NCI-H146 treated with DMSO at 0.1 percent for 48 hours (cell line): ENCODE data around the gene ENOX1.

Experiments
- DNase-seq: peaks from one replicate; lab custom pipeline; 2025; ENCODE audit not compliant: unreplicated experiment; lab: John Stamatoyannopoulos, UW

Gene ENOX1

DNA sequence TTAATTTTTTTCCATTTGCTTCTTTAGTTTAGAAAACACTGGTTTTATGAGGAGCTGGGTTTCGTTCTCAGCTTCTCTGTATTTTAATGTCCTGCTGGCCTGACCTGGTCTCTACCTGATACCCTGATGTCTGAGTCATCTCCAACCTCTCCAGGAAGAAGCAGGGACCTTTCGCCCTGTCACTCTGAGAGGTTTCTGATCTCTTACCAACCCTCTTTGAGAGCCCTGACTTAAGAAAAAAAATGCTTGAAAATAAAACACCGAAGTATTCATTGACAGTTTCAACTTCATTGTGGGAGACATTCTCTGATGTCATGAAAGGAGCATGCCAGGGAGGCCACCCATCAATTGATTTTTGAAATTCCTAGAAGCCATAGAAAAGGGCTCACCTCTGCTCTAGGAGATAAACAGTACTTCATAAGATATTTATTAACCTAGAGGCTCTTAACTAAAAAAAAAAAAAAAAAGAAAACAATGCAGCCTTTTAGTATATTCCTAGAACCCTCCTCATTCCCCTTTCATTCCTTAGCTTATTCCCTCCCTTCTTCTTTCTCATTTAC is 234.8 kb downstream of the ENOX1 start:
- DNase-seq: no peak

GRCh38 chr13:43546816-43547215 is 240.0 kb downstream of the ENOX1 start:
- DNase-seq: no peak

- DNase-seq: no peak
Measured at GRCh38 chr13:43546251-43546650, 240.5 kb downstream of the ENOX1 start.

DNA sequence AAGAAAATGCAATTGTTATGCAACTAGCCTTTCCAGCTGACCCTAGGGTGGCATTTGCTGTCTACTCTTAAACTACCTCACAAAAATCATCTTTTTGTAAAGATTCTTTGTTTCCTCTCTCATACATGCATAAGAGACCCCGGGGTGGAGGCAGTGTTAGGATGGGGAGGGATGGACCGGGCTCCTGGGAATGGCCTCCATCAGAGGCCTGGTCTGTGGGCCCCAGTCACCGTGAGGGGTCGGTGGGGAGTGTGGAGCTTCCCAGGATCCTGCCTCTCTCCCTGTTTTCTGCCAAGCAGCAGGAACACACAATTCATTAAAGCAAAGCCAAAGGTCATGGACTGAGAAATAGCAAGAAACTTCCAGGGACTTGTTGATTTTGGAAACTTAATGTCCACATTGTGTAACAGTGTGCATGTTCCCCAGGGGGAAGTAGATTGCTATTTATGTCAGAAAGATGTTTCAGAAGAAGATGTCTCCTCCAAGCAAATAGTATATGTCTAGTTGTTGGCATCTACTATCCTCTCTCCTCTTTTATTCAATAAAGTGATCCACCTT is 241.4 kb downstream of the ENOX1 start:
- DNase-seq: no peak

- DNase-seq: no peak
Measured at GRCh38 chr13:43544631-43545030, 242.1 kb downstream of the ENOX1 start.

DNA sequence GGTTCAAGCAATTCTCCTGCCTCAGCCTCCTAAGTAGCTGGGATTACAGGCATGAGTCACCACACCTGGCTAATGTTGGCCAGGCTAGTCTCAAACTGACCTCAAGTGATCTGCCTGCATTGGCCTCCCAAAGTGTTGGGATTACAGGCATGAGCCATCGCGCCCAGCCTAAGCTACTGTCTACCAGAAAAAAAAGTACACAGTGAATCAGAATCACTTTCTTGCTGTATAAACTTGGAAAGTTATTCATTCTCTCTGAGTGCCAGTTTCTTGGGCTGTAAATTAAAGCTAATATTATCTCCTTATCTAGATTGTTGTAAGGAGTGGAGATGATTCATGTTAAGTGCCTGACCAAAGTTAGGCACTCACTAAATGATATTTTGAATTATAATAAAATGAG is 242.8 kb downstream of the ENOX1 start:
- no peak for DNase-seq

DNA sequence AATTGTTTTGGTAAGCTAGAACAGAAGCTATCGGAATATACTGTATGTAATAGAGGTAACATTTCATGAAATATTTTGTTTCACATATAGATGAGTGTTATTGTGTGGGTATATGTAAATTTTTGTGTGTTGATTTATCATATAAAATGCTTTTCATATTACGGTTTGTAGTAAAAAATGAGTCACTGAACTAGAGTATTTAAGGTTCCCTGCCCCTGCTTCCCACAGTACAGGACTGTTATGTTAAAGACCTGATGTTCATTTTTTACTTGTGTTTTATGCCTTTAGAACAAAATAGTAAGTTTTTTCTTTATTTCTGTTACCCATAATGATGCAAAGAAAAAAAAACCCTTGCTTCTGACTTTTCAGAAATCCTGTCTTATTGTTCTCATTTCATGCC is 243.4 kb downstream of the ENOX1 start:
- DNase-seq: no peak

DNA sequence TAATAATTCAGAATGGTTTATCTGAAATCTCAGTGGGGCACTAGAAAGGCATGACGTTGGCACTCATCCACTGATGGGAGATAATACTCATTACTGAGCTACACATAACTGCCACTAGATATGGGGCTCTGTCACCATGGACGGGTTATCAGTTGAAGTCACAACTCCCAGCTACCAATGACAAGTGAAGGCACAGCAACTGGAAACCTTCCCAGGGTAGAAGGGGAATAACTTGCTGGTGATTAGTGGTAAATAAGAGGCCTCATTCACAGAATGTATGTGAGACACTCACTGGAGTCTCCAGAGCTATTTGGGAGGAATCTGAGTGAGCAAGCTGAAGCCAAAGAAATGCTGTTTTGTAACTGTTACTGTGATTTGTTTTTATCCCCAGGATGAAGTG is 249.6 kb downstream of the ENOX1 start:
- no peak for DNase-seq

GRCh38 chr13:43529796-43530195 is 257.0 kb downstream of the ENOX1 start:
- no peak for DNase-seq

DNA sequence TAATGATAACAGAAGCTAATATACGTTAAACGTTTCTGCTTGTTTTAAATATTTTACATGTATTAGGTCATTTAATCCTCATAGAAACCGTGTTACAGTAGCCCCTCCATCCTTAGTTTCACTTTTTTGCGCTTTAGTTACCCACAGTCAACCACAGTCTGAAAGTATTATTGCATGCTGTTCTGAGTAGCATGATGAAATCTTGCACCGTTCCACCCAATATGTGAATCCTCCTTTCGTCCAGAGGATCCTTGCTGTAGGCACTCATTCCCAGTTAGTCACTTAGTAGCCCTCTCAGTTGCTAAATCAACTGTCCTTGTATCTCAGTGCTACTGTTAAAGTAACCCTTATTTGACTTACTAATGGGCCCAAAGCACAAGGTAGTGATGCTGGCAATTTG is 257.8 kb downstream of the ENOX1 start:
- DNase-seq: no peak

DNA sequence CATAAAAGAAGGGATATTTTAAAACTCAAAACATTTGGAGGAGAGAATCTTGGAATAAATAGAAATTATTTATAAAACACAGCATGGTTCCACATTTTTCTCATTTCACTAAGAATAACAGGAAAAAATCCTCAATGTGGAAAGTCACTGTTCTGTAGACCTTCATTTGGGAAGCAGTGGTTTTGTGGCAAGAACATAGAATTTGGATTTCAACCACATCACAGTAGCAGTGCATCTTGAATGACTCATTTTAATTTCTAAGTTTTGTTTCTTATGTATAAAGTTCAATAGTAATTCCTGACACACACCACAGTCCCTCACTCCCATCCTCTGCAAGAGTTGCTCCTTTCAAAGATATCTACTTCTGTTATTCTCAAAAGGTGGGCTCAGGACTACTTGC is 264.0 kb downstream of the ENOX1 start:
- no peak for DNase-seq

- DNase-seq: no peak
Measured at GRCh38 chr13:43520351-43520750, 266.4 kb downstream of the ENOX1 start.

DNA sequence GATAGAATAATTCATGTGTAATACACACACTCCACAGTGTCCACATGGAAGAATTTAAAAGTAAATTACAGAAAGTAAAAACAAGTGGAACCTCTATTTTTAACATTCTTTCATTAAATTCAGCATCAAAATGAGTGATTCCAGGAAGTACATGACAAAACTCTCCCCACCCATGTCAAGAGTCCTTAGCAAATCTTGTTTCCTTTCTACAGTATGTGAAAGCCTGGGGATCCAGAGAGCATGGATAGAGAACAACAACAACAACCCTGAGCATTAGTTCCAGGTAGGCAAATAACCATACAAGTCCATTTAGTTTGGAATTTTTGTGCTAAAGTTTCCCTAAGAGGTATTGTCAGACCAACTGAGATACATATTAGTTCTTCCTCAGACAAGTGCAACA is 267.9 kb downstream of the ENOX1 start:
- DNase-seq: no peak

GRCh38 chr13:43516401-43516833 is 270.4 kb downstream of the ENOX1 start:
- no peak for DNase-seq

- no peak for DNase-seq
Measured at GRCh38 chr13:43515531-43515930, 271.2 kb downstream of the ENOX1 start.

DNA sequence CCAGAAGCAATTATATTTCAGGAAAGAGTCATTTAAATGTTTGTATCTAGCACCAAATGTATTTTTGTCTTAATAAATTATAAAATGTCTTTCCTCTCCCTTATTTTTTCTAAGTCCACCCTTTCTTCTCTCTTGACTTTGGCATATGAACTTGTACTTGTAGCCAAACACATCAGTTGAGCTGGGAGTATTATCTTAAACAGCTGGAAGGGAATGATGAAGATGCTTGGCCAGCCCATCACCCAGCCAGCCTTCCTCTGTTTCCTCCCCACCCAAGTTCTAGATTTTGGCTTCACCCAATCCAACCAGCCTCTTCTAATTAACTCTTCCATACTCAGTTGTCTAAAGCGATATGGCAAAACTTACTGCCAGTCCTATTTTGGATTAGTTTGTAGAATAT is 272.5 kb downstream of the ENOX1 start:
- no peak for DNase-seq

DNA sequence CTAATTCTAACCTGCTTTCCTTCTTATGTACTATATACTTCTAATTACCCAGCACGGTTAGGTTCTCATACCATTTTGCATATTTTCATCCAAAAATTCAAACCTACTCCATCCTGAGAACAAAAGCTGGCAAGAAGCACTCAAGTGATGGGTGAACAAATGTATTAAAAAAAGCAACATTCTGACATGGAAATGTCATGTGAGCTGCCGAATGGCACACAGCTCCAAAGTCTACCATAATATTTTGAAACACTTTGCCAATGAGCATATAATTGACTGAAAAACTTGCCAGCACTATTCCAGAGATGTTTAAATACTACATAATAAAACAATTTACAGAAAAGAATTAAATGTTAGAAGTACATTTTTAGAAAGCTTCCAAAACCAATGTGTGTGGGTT is 274.6 kb downstream of the ENOX1 start:
- DNase-seq: no peak

DNA sequence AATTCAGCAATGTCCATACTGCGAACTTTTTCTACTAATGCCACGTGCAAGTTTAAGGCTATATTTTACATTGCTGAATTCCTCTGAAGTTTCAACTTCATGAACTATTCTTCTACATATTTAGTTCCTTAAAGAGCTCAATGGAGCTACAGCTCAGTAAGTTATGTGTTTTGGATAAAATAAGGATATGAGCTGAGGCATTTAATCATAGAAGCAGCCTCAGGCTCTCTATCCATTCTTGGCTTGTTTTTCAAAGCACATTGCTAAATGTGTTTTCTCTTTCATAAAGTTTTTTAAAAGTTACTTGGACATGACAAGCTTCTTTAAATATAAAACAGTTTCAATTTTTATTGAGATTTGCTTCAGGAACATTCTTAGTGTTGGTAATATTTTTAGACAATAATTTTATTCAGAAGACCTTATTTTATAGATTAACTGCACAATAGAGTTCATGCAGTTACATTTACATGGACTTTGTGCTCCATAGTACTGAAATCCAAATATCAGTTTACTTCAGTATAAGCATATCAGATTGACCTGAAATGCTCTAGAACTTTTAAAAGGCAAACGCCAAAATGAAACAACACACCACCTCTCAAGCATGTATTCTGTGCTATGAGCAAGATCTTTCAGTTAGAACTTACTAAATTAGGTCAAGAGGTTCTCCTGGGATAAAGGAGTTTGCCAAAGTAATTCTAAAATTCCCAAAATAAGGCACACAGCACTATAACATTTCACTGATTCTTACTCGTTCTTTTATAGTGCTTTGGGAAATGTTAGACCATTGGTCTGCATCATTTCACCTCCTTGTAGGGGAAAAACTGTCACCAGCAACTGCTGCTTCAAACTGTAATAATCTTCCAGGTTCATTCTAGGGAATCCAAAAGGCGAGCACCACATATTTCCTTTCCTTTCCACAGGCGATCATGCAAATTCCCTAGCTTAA is 275.5 kb downstream of the ENOX1 start:
- DNase-seq: no peak

DNA sequence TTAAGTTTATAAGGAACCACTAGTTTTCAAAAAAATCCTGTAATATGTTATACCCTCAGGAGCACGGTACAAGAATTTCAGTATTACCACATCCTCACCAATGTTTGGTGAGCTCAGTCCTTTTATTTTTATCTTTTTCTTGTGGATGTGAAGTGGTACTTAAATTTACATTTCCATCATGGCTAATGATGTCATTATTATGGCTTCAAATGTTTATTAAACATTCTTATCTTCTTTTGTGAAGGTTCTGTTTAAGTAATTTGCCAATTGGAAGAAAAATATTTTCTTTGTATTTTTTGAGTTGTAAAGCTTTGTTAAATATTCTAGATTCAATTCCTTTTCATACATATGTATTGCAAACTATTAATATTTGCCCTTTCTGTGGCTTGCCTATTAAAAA is 291.0 kb downstream of the ENOX1 start:
- no peak for DNase-seq

GRCh38 chr13:43494206-43494605 is 292.6 kb downstream of the ENOX1 start:
- no peak for DNase-seq

DNA sequence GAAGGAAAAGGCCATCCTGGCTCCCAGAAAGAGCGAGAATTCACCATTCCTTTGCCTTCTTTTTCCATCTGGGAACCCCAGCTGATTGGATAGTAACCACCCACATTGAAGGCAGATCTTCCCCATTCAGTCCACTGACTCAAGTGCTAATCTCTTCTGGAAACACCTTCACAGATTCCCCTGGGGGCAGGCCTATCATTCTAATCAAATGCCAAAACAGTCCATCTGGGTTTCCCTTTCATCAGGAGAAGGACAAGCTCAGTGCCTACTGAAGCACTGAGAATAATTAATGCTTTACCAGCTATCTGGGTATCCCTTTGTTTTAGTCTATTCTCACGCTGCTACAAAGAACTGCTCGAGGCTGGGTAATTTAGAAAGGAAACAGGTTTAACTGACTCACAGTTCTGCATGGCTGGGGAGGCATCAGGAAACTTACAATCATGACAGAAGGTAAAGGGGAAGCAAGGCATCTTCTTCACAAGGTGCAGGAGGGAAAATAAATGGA is 293.2 kb downstream of the ENOX1 start:
- no peak for DNase-seq

GRCh38 chr13:43492745-43493144 is 294.0 kb downstream of the ENOX1 start:
- DNase-seq: no peak
